IgD-negative memory B cell (primary cell): ENCODE measurements around the gene RPS5. TPM values are rescaled to one million over a fixed set of nuclear protein-coding genes. Genes with fewer than 3 reads are reported as not detected.
A peak's percentile ranks its signal among the peaks of the same experiment; 100 is the strongest.

Source experiments
- H3K27ac Mint-ChIP-seq, 3 donors: one replicate each; pipeline ENCODE4 v1.8.0; 2020 to 2022; ENCODE audit warnings: mild to moderate bottlenecking in 3 of 3, mixed read lengths in 3 of 3, moderate library complexity in 1 of 3
- H3K27me3 Mint-ChIP-seq: one replicate; pipeline ENCODE4 v1.8.0; 2021; ENCODE audit warnings: mixed read lengths
- H3K36me3 Mint-ChIP-seq: one replicate; pipeline ENCODE4 v1.8.0; 2020; ENCODE audit warnings: mild to moderate bottlenecking, mixed read lengths
- H3K4me1 Mint-ChIP-seq, 3 donors: one replicate each; pipeline ENCODE4 v1.8.0; 2020 to 2022; ENCODE audit warnings: mixed read lengths in 3 of 3, mild to moderate bottlenecking in 1 of 3
- H3K4me3 Mint-ChIP-seq, 4 donors: one replicate each; pipeline ENCODE4 v1.8.0; 2020 to 2022; ENCODE audit warnings: mild to moderate bottlenecking in 4 of 4, mixed read lengths in 4 of 4, moderate library complexity in 3 of 4
- H3K9me3 Mint-ChIP-seq, 3 donors: one replicate each; pipeline ENCODE4 v1.8.0; 2020 to 2021; ENCODE audit warnings: mixed read lengths in 3 of 3, mild to moderate bottlenecking in 1 of 3
- polyA plus RNA-seq: library from polyadenylated mRNA; unstranded; fragments of 300-500 nt; fragmentation: Illumina TruSeq; gene quantifications from one replicate; pipeline ENCODE4 v1.2.3, GENCODE V29; 2021

The RPS5 gene
- polyA plus RNA-seq, 1 donor from 2014 or later = 1,545 TPM

GRCh38 chr19:58352760-58353671 lies 34.1 kb upstream of the RPS5 start, which contains the start of gene A1BG:
A1BG (minus strand) TSS chr19:58353492; CDS start chr19:58353437, 55 bp downstream.
- Mint-ChIP-seq H3K9me3 (peaks cover 0 to 2% (median 0%) of the 10 kb centered on the region in 3 donors), H3K4me3 (no peak within 1 kb of the TSS), H3K27me3 (peaks cover 2% of the 10 kb centered on the region), H3K27ac (peak within 1 kb of the TSS in 2 of 3 donors; percentile 39 to 86), H3K4me1 (peaks cover 8 to 13% (median 10%) of the 10 kb centered on the region in 3 donors), H3K36me3 (peaks cover 3% of the 10 kb centered on the region)

DNA sequence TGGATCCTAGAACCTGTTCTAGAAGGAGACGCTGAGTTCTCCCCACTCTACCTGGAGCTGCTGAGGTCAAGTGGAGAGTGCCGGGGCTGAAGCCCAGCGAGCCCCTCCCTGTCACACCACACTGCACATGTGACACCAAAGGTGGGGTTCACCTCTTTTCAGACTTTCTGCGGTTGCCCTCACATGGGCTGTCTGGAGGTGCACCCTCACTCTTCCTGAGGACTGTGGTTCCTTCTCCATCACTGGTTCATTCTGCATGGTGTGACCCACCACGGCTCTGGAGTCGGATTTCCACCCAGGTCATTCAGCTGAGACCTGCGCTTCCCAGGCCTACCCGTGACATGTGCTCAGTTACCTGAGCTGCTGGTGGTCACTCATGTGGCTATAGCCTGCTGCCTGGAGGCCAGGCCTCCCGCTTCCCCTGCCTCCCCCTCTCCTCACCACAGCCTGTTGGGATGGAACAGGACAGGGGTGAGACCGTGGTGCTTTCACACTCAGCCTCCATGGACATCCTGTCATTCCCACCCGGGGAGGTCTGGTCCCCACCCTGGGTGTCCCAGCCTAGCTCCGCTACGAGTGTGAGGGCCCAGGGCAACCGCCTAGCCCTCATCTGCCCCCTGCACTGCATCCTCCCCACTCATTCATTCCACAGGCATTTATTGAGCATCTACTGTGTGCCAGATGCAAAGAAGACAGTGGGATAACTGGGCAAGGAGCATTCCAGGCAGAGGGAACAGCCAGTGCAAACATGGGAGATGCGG lies 33.2 kb upstream of the RPS5 start:
- Mint-ChIP-seq H3K27ac (peak overlapping the region in 1 of 3 donors; percentile 39), H3K4me3 (no peak overlapping the region)

DNA sequence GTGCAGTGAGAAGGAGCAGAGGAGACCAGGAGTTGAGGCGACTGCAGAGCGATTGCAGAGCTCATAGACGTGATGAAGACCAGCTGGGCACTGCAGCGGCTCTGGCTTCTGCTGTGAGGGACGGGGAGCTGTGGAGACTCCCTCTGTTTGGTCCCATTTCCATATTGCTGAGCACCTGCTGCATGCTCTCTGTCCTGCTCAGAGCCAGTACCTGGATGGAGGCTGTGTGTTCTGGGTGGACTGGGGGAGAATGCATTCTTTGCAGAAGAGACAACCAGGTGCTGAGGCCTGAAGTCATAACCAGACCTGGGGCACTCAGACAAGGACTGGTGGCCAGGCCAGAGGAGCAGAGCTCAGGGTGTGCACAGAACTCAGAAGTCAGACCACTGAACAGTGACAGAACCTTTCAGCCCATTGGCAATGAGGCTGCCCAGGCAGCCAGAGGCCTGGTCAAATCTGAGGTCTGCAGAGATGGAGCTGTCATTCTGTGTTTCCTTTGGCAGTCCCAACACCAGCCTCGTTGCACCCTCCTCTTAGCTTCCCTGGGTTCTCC lies 32.5 kb upstream of the RPS5 start:
- Mint-ChIP-seq H3K4me3 (peak overlapping the region in 1 of 4 donors; percentile 70), H3K27ac (peak overlapping the region in 1 of 3 donors; percentile 39), H3K27me3 (peaks cover 2% of the 10 kb centered on the region), H3K9me3 (peaks cover 0 to 2% (median 0%) of the 10 kb centered on the region in 3 donors), H3K36me3 (peaks cover under 1% of the 10 kb centered on the region), H3K4me1 (peaks cover 2 to 5% (median 3%) of the 10 kb centered on the region in 3 donors)

More for the DNA sequence above, 33.2 kb upstream of the RPS5 start:
- peaks cover 0 to 2% (median 0%) of the 10 kb centered on the region in 3 donors for H3K9me3 Mint-ChIP-seq
- peaks cover 3% of the 10 kb centered on the region for H3K36me3 Mint-ChIP-seq
- H3K4me1 Mint-ChIP-seq = peaks cover 5 to 6% (median 6%) of the 10 kb centered on the region in 3 donors
- H3K27me3 Mint-ChIP-seq = peaks cover 2% of the 10 kb centered on the region

GRCh38 chr19:58355215-58355796 lies 31.8 kb upstream of the RPS5 start:
- Mint-ChIP-seq H3K4me1 (peaks cover 0 to 2% (median 1%) of the 10 kb centered on the region in 3 donors), H3K4me3 (peak overlapping the region; percentile 8 to 70 (median 56)), H3K36me3 (no peaks in the 10 kb centered on the region), H3K9me3 (no peaks in the 10 kb centered on the region), H3K27ac (peak overlapping the region in 1 of 3 donors; percentile 72), H3K27me3 (peaks cover 2% of the 10 kb centered on the region)

- H3K4me1 Mint-ChIP-seq = peaks cover 0 to 2% (median 1%) of the 10 kb centered on the region in 3 donors
- H3K27ac Mint-ChIP-seq = peak overlapping the region in 1 of 3 donors; percentile 72
- H3K4me3 Mint-ChIP-seq = peak overlapping the region in 3 of 4 donors; percentile 67 to 70 (median 70)
- H3K27me3 Mint-ChIP-seq = peaks cover 2% of the 10 kb centered on the region
- no peaks in the 10 kb centered on the region for H3K36me3 Mint-ChIP-seq
- no peaks in the 10 kb centered on the region for H3K9me3 Mint-ChIP-seq
Measured at GRCh38 chr19:58355908-58356765, 30.9 kb upstream of the RPS5 start.

- peak overlapping the region; percentile 52 to 72 (median 68) for H3K4me3 Mint-ChIP-seq
- peaks cover 2% of the 10 kb centered on the region for H3K27me3 Mint-ChIP-seq
- H3K36me3 Mint-ChIP-seq = no peaks in the 10 kb centered on the region
- peaks cover 0 to 4% (median 3%) of the 10 kb centered on the region in 3 donors for H3K4me1 Mint-ChIP-seq
- no peak overlapping the region for H3K27ac Mint-ChIP-seq
- H3K9me3 Mint-ChIP-seq = no peaks in the 10 kb centered on the region
Measured at GRCh38 chr19:58356766-58357480, 30.1 kb upstream of the RPS5 start.

DNA sequence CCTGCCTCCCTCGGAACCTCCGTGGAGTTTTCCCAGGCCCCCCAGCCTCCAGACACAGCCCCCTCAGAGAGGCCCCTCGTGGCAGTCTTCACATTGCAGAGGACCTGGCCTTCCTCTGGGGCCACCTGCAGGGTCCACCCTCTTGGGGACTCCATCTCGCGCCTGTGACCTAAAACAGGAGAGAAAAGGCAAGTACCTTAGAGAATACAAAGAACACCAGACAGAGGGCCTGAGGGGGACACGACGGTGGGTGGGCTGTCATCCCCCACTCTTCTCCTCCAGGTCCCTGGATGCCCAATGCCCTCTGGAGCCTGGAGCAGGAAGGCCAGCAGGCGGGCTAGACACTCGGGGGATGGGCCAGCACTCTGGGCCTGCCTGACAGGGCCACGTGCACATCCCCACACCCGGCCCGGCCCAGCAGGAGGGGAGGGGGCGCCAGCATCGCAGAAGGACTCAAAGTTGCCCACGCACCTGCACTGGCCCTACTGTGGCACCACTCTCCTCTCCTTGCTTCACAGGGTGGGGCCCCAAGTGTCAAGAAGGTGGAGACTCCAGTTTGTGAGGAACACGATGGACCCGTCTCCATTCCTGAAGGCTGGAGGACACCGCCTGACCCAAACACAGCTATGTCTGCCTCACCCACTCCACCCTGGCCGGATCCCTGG lies 29.5 kb upstream of the RPS5 start:
- no peaks in the 10 kb centered on the region for H3K9me3 Mint-ChIP-seq
- H3K36me3 Mint-ChIP-seq = no peaks in the 10 kb centered on the region
- H3K4me3 Mint-ChIP-seq = peak overlapping the region in 2 of 4 donors; percentile 37 to 47
- H3K27me3 Mint-ChIP-seq = peaks cover 2% of the 10 kb centered on the region
- H3K27ac Mint-ChIP-seq = no peak overlapping the region
- H3K4me1 Mint-ChIP-seq = peaks cover 0 to 7% (median 6%) of the 10 kb centered on the region in 3 donors

GRCh38 chr19:58361900-58362271 lies 25.2 kb upstream of the RPS5 start:
- Mint-ChIP-seq H3K27ac (peak overlapping the region; percentile 74 to 95 (median 89)), H3K9me3 (no peaks in the 10 kb centered on the region), H3K4me3 (peak overlapping the region; percentile 96 to 97 (median 97)), H3K27me3 (no peaks in the 10 kb centered on the region), H3K36me3 (no peaks in the 10 kb centered on the region), H3K4me1 (peaks cover 0 to 14% (median 9%) of the 10 kb centered on the region in 3 donors)

DNA sequence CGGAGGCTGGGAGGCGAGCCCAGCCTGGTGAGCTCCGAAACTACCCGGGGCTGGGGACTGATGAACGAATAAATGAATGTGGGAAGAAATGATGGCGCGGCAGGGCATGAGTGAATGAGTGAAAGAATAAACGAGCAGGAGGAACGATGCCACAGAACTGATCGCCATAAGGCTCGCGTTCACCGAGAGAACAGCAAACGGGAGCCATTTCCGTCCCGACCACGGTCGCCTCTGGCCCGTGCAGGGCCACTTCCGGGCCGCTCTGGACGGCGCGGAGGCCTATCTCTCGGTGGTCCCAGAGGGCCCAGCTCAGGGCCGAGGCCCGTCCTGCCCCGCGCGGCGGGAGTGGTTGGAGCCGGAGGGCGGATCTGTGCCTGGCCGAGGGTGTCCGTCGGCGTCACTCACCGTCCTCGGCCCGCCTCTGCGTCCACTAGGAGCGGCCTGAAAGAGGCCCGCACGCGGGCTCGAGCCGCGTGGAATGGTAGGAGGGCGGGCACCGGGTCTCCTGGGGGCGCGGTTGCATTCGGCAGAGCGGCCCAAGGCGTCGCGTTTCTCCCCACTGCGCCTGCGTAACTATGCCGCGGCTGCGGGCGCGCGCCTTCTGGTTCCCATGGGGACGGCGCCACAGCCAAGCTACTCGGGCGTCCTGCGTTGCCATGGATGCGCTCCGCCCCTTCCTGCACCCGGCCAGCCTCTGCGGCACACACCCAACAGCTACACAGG lies 24.6 kb upstream of the RPS5 start, which contains the start of gene ZNF497:
ZNF497 (minus strand) TSS at position 480 of the 723 bp plus-strand sequence. CDS start 5,116 bp downstream, outside the sequence.
- Mint-ChIP-seq H3K4me3 (peak within 1 kb of the TSS; percentile 96 to 97 (median 97)), H3K36me3 (no peaks in the 10 kb centered on the region), H3K27ac (peak within 1 kb of the TSS; percentile 74 to 95 (median 89)), H3K9me3 (no peaks in the 10 kb centered on the region), H3K27me3 (no peaks in the 10 kb centered on the region), H3K4me1 (peaks cover 0 to 14% (median 9%) of the 10 kb centered on the region in 3 donors)

GRCh38 chr19:58364146-58364545 lies 22.9 kb upstream of the RPS5 start:
- peak overlapping the region in 1 of 3 donors; percentile 89 for H3K27ac Mint-ChIP-seq
- H3K9me3 Mint-ChIP-seq = no peaks in the 10 kb centered on the region
- peaks cover 0 to 14% (median 9%) of the 10 kb centered on the region in 3 donors for H3K4me1 Mint-ChIP-seq
- H3K4me3 Mint-ChIP-seq = peak overlapping the region; percentile 30 to 87 (median 75)
- H3K36me3 Mint-ChIP-seq = no peaks in the 10 kb centered on the region
- no peaks in the 10 kb centered on the region for H3K27me3 Mint-ChIP-seq

DNA sequence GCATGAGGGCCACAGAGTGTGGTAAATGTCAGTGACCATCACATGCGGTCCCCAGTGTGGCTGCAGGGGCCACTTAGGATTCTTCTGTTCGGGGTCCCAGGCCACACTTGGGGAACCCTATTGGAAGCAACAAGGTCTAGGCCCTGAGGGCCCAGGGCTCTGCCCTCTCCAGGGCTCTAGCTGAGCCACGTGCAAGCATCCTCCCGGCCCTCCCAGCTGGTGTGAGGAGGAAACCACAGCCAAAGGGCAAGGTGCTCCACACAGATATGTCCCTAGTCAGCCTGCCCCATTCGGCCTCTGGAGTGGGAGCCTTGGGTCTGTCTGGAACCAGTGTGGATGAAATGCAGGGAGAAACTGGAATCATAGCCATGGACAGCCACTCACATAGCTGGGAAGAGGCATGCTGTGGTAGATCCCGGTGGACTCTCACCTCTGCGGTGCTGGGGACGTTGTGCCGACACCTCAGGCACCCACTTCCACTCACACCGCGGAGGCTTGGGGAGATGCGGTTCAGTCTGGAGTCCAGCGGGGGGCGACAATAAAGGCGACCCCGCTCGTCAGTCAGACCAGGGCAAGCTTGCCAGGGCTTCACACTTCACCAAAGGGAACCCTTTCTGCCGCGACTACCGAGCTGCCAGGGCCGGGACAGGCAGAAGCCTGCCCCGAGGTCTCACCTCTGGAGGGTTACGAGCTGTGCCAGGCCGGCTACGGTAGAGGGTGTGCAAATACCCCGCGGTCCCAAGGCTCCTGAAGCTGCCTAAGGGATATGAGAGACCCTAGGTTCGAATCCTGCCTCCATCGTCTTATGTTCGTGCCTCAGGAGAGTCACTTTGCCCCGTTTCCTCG lies 20.3 kb upstream of the RPS5 start:
- Mint-ChIP-seq H3K9me3 (no peaks in the 10 kb centered on the region), H3K4me3 (no peak overlapping the region), H3K36me3 (no peaks in the 10 kb centered on the region), H3K4me1 (peaks cover 0 to 12% (median 8%) of the 10 kb centered on the region in 3 donors), H3K27me3 (no peaks in the 10 kb centered on the region), H3K27ac (peak overlapping the region in 1 of 3 donors; percentile 45)
